Fibroblast of the conjunctiva (primary cell): Measurements from ENCODE around the gene CARHSP1.
"Not testable (repeated sequence)": the region's sequence is repeated elsewhere in the genome, so short reads cannot be mapped to it uniquely, and the experiment has no call there.

ENCODE experiments used
- DNase-seq: peaks from one replicate; pipeline ENCODE4 v3.0.0-alpha.2; 2010; ENCODE audit warnings: low read depth

Gene CARHSP1

GRCh38 chr16:8854298-8854948 is 14.4 kb downstream of the CARHSP1 start:
- no peak for DNase-seq

DNA sequence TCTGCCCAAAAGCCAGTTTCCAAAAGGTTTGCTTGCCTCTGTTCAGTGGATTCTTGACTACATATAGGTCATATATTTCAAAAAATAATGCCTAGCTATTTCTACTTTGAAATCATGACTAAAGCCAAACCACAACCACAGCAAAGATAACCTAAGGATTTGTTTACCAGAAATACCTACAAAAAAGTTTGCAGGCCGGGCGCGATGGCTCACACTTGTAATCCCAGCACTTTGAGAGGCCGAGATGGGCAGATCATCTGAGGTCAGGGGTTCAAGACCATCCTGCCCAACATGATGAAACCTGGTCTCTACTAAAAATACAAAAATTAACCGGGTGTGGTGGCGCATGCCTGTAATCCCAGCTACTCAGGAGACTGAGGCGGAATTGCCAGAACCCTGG is 15.2 kb downstream of the CARHSP1 start:
- DNase-seq = no peak

DNA sequence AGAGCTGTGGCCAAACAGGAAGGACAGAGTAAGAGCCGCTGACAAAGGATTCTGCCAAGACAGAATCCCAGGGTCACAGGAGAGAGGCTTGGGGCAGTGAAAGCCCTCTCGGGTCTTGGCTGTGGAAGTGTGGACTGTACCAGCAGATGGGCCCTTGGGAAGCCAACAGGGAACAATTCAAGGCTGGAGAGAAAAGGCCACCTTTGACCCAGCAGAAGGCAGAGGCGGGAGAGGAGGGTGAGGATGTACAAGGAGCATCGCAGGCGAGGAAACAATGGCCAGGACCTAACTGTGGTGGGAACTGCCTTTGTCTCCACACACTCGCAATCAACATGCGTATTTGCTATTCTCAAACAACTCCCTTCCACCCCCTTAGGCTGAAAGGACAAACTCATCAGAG is 15.7 kb downstream of the CARHSP1 start:
- DNase-seq = no peak

DNA sequence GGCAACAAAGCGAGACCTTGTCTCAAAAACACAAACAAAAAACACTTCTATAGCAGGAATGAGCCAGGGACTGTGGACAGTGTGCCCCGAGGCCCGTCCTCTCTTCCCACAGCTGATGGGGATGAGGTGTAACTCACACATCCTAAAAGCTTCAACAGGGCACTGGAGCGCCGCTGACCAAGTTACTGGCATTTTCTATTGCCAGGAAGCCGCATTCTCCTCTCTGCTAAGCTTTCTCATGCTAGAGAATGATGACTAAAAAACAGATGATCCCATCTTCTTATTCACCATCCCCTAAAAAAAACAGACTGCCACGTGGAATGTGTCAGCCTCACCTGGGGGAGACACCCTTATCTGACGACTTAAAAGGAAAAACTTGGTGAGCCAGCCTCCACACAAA is 16.3 kb downstream of the CARHSP1 start:
- DNase-seq = no peak

DNA sequence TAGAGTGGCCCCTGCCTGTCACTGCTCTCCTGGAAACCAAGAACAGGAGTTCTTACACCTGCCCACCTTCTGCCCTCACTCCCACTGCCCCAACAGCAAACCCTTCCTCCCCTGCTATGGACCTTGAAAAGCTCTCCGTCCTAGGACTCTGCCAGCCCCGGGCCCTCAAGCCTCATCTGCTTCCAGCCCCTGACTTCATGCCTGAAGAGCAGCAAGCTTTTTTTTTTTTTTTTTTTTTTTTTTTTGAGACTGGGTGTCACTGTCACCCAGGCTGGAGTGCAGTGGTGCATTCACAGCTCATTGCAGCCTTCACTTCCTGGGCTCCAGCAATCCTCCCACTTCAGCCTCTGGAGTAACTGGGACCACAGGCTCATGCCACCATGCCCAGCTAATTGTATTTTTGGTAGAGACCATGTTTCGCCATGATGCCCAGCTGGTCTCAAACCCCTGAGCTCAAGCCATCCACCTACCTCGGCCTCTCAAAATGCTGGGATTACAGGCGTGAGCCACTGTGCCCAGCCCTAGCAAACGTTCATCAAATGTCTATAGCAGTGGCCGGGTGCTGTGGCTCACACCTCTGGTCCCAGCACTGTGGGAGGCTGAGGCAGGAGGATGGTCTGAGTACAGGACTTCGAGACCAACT is 16.9 kb downstream of the CARHSP1 start:
- no peak for DNase-seq

- DNase-seq = no peak
These were observed 18.4 kb downstream of the CARHSP1 start for GRCh38 chr16:8850279-8850885.

GRCh38 chr16:8849411-8850011 is 19.3 kb downstream of the CARHSP1 start:
- no peak for DNase-seq

DNA sequence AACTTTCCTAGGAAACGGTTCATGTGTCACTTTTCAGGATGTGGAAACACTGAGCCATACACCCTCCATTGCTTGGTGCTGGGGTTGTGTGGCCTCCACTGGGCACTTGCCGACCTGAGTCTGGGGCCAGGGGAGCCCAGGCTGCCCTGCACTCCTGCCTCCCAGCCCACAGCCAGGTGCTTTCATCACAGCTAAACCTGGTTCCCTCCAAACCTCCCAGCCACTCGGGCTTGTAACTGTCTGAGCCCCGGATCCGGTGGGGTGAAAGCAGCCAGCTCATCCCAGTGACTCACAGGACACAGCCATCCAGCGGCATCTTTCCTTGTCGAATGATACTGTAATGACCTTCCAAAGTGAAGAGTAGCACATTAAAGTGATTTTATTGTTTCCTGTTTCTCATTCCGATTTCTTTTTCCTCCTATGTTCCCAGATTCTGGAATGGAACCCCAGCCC is 19.8 kb downstream of the CARHSP1 start:
- no peak for DNase-seq

- DNase-seq = no peak
These were observed 20.4 kb downstream of the CARHSP1 start for GRCh38 chr16:8848231-8848938.

DNA sequence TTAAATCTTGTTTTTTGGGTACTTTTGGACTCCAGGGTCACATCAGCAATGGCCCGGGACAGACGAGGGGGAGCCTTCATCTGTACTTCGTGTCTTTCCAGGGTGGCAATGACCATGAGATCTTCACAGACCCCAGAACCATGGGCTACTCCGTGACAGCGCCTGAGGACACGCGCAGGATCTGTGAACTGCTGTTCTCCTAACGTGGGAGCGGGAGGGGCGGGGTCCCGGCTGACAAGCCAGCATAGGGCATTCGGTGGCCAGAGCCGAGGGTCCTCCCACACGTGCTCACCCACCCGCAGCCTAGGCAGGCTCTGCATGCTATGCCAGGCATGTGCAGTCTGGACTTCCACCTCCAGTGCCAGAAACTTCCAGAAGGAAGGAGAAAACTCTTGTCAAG is 21.2 kb downstream of the CARHSP1 start:
- DNase-seq = no peak

- DNase-seq = no peak
These were observed 21.7 kb downstream of the CARHSP1 start for GRCh38 chr16:8847145-8847544.

DNA sequence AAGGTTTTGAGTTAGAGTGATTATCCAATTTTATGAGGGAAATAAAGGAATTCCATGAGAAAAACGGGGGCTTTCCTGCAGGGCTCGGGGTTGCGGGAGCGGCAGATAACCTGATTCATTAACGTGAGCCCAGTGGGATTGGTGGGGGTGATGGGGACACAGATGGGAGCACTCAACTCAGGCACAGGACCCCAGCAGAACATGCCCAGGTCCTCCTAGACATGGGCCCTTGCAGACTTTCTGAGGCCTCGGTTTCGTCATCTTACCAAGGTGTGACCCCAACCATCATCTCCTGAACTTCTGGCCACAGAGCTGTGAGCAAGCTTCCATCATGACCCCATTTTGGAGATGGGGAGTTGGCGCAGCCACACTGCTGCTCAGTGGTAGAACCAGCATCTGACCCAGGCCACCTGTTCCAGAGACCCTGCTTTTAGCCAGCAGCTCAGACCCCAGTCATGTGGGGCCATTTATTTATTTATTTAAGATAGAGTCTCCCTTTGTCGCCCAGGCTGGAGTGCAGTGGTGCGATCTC is 22.3 kb downstream of the CARHSP1 start:
- no peak for DNase-seq

DNA sequence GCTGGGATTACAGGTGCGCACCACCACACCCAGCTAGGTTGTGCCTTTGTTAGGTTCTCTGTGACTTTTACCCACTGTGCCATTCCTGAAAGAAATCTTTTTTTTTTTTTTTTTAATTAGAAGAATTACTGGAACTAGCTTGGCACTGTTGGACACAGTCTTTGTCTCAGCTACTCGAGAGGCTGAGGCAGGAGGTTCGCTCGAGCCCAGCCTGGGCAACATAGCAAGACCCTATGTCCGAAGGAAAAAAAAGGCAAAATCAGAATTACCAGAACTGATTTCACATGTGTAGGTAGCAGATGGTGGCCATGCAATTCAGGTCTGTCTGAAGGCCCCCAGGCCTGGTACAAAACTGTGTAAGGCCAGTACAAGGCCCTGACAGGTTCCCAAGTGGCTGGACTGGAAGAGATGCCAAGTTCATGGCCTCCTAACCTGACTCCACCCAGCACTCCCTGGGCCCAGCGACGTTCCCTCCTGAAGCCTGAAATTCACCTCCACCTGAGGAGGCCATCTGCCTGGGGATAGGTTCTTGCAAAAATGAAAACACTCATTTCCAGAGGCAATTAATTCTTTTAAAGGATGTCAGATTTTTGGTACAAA is 23.0 kb downstream of the CARHSP1 start:
- no peak for DNase-seq

DNA sequence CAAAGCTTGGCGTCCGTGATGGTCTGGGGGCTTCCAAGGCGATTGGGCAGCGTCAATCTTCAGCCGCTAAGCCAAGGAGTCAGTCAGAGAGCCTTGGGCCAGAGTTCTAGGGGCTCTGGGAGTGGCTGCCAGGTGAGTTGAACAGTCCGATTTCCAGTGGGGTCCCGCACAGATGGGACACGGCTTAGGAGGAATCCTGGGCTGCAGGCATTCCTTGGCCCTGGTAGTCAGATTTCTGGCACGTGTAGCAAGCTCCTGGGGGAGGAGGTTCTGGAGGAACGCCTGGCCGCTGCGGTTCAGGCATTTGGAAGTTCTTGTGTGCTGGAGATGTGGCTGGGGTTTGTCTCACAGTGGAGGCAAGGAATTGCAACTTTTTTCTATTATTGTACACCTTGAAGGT is 25.5 kb downstream of the CARHSP1 start:
- not testable (repeated sequence) for DNase-seq

GRCh38 chr16:8842016-8842415 is 26.8 kb downstream of the CARHSP1 start:
- DNase-seq = not testable (repeated sequence)

DNA sequence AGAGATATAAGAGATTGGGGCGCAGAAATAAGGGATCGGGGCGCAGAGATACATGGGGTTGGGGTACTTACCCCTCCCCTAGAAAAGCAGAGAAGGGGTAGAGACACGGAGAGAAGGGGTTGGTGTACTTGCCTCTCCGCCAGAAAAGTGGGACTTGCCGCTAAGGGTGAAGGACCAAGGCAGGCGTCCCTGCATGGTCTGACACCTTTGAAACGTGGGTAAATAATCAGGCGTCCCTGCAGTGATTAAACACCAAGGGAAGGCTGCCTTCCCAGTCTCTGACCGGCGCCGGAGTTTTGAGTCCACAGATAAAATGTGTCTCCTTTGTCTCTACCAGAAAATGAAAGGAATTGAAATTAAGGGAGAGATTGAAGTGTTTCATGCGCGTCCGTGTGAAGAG is 31.2 kb downstream of the CARHSP1 start:
- not testable (repeated sequence) for DNase-seq

- not testable (repeated sequence) for DNase-seq
These were observed 32.0 kb downstream of the CARHSP1 start for GRCh38 chr16:8836797-8837196.

DNA sequence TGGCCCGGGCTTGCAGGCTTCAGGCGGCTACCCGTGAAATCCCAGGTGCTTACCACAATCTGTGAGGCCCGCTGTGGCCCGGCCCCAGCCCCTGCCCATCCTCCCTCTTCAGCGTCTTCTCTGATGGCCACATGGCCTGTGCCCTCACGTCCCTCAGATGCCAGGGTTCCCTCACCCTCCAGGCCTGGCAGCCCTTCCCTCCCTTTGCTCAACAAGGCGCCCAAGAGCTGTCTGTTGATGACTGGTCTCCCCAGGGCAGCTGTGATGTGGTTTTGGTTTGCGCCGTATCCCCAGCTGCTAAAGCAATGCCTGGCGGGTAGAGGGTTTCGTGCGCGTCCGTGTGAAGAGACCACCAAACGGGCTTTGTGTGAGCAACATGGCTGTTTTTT is 36.1 kb downstream of the CARHSP1 start:
- no peak for DNase-seq

- DNase-seq = no peak
These were observed 36.7 kb downstream of the CARHSP1 start for GRCh38 chr16:8831871-8832716.

- DNase-seq = no peak
These were observed 37.4 kb downstream of the CARHSP1 start for GRCh38 chr16:8831450-8831849.
